AG09309 (cell line): ENCODE results near the gene NEXN.

Experiments
- DNase-seq: peaks from one replicate; pipeline ENCODE4 v3.0.0-alpha.2; 2010; ENCODE audit warnings: low read depth
- H3K4me3 ChIP-seq: 2 replicates; pipeline ENCODE4 v1.5.1; 2011; ENCODE audit warnings: mild to moderate bottlenecking, low read depth, low read length, moderate library complexity; ENCODE audit not compliant: control insufficient read depth
- TF ChIP-seq, protein P1 (sequence below): IDR thresholded peaks from 2 replicates; pipeline ENCODE4 v1.5.1; 2011; ENCODE audit warnings: mild to moderate bottlenecking, low read depth, low read length, inconsistent platforms; ENCODE audit not compliant: insufficient read depth, control insufficient read depth; ENCODE audit errors: missing control alignments

NEXN gene

DNA sequence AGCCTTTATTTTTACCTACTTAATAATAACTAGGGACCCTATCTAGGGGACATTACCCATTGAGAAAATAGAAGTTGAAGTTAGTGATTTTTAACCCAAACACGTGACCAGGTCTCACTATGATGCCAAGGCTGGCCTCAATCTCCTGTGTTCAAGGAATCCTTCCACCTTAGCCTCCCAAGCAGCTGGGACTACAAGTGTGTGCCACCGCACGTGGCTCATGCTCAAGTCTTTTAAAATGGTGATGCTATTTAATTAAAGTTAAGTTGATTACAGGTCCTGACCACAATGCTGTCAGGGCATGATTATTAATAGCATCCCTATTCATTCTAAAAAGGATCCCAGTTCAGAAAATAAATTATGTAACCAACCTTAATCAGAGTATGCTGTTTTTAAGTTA, 65.5 kb downstream of the NEXN start:
- TF ChIP-seq, protein P1, sequence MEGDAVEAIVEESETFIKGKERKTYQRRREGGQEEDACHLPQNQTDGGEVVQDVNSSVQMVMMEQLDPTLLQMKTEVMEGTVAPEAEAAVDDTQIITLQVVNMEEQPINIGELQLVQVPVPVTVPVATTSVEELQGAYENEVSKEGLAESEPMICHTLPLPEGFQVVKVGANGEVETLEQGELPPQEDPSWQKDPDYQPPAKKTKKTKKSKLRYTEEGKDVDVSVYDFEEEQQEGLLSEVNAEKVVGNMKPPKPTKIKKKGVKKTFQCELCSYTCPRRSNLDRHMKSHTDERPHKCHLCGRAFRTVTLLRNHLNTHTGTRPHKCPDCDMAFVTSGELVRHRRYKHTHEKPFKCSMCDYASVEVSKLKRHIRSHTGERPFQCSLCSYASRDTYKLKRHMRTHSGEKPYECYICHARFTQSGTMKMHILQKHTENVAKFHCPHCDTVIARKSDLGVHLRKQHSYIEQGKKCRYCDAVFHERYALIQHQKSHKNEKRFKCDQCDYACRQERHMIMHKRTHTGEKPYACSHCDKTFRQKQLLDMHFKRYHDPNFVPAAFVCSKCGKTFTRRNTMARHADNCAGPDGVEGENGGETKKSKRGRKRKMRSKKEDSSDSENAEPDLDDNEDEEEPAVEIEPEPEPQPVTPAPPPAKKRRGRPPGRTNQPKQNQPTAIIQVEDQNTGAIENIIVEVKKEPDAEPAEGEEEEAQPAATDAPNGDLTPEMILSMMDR = no peak
- DNase-seq = no peak
- no peak overlapping the region for H3K4me3 ChIP-seq

DNA sequence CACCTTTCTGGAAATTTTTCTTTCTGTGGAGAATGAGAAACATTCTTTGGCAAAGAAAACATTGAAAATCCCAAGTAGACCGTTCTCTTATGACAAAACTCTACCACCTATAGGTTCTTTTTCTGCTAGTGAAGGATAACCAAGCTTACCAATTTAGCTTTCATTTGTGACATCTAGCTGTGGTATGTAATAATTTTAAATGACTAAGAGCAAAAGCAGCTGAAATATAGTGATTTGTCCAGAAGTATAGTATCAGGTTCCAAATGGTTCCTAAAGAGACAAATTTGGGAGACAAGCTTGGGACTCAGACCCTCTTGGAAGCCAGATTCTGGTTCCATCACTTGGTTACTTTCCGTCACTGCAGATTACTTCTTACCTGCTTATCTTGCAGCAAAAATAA, 66.1 kb downstream of the NEXN start:
- no peak for DNase-seq
- no peak overlapping the region for H3K4me3 ChIP-seq
- TF ChIP-seq, protein P1 = no peak

DNA sequence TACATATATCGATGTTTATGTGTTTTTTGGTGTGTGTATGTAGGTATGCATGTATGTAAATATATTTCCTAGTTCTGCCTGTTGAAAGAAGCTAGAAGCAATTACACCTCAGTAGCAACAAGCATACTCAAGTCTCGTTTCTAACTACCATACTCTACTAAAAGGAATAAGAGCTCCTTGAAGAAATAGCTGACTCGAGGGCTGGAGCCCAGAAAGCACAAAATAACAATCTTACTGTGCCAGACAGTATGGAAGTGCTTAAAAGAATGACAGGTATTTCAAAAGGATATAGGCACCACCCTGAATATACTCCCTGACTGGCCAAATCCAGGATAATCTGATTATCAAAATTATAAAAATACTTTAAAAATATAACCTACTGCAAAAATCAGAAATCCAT, 67.3 kb downstream of the NEXN start:
- H3K4me3 ChIP-seq = no peak overlapping the region
- TF ChIP-seq, protein P1 = no peak
- DNase-seq = no peak

DNA sequence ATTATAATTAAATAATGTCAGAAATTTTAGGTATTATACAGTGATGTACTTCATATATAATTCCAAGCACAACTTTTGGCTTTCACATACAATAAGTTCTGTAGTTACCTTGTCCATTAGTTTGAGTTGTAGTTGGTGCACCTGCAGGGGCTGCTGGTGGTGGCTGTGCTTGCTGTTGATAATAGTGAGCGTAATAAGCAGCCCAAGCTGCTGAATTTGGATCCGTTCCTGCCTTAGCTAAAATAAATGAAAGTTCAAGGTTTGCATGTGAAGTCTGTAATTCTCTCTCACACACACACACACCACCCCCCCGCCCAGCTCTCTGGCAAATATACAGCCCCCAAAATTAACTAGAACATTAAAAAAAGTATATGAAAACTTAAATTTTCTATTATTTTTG, 68.0 kb downstream of the NEXN start:
- TF ChIP-seq, protein P1 = no peak
- no peak for DNase-seq
- no peak overlapping the region for H3K4me3 ChIP-seq

DNA sequence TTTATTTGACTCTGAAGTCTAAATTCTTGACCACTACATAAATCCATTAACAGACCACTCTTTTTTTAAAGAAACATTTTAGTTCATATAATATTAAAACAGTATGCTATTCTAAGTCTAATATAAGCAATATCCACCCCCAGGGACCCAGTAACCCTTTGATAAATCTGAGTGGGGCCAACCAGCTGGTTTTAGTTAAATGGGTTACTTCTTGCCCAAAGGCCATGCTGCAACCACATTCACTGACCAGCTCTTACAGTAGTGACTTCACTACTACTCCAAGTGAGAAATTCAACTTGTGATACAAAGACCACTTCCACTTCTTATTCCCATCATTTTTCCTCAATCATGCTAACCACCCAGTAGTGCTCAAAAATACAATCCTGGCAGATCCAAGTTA, 70.0 kb downstream of the NEXN start:
- H3K4me3 ChIP-seq = no peak overlapping the region
- no peak for DNase-seq
- TF ChIP-seq, protein P1 = no peak

DNA sequence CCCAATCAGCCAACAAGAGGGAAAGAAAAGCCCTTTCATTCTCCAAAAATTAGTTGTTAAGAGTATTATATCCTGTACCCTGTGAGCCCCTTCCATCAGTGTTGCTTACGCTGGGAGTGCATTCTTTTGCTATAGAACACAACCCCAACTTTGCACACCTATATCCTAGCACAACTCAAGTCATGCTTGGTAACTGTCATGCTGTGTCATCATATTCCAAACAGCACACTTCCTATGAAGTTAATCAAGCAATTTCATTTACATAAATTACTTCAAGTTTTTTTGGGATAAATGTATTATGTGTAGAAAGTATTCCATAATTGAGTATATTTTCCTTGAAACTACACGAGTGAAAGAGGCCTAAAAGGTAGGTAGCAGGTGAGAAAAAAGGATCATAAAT, 70.4 kb downstream of the NEXN start:
- no peak overlapping the region for H3K4me3 ChIP-seq
- TF ChIP-seq, protein P1 = no peak
- DNase-seq = no peak

DNA sequence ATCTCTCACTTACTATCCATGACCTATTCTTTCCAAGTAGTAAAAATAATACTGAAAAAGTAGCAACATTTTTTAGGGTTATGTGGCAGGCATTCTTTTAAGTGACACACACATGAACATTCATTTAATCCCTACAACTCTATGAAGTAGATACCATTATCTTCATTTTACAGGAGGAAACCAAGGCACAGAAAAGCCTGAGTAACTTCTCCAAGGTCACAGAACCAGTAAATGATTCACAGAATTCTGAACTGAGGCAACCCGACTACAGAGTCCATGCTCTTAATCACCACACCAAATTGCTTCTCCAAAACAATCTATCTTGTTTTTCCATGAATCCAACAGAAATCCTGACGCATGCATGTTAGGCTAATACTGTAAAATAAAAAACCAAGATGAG, 73.0 kb downstream of the NEXN start:
- TF ChIP-seq, protein P1 = no peak
- H3K4me3 ChIP-seq = no peak overlapping the region
- DNase-seq = no peak
